KMS-11 (cell line): ENCODE measurements around the gene LYST.

Source experiments
- H2AFZ ChIP-seq: fragments of 200-600 bp; sonication (generic); 2 replicates; pipeline ENCODE4 v1.6.1; 2016; ENCODE audit warnings: antibody characterized with exemption, mixed run types, low read depth
- H3K27ac ChIP-seq: fragments of 200-600 bp; sonication (generic); 2 replicates; pipeline ENCODE4 v1.6.1; 2016; ENCODE audit warnings: mild to moderate bottlenecking, mixed run types
- H3K27me3 ChIP-seq: fragments of 200-600 bp; sonication (generic); 2 replicates; pipeline ENCODE4 v1.6.1; 2017; ENCODE audit warnings: mild to moderate bottlenecking, low read depth, mixed run types, moderate library complexity; ENCODE audit not compliant: insufficient read depth
- H3K36me3 ChIP-seq: fragments of 200-600 bp; sonication (generic); 2 replicates; pipeline ENCODE4 v1.6.1; 2017; ENCODE audit warnings: mild to moderate bottlenecking, mixed run types; ENCODE audit not compliant: insufficient read depth
- H3K4me1 ChIP-seq: fragments of 200-600 bp; sonication (generic); 2 replicates; pipeline ENCODE4 v1.6.1; 2016; ENCODE audit warnings: mild to moderate bottlenecking, low read depth, mixed run types; ENCODE audit not compliant: poor library complexity, severe bottlenecking
- H3K4me2 ChIP-seq: fragments of 200-600 bp; sonication (generic); 2 replicates; pipeline ENCODE4 v1.7.0; 2016; ENCODE audit warnings: mild to moderate bottlenecking, mixed run types
- H3K4me3 ChIP-seq: fragments of 200-600 bp; sonication (generic); IDR thresholded peaks from 2 replicates; pipeline ENCODE4 v1.6.1; 2017; ENCODE audit warnings: low read depth, low read length, mixed read lengths; ENCODE audit not compliant: insufficient read depth
- H3K79me2 ChIP-seq: fragments of 200-600 bp; sonication (generic); 2 replicates; pipeline ENCODE4 v1.6.1; 2016; ENCODE audit warnings: low read depth, mixed run types; ENCODE audit not compliant: insufficient read depth
- H3K9ac ChIP-seq: fragments of 200-600 bp; sonication (generic); 2 replicates; pipeline ENCODE4 v1.6.1; 2016; ENCODE audit warnings: mild to moderate bottlenecking, mixed run types
- H4K20me1 ChIP-seq: fragments of 200-600 bp; sonication (generic); 2 replicates; pipeline ENCODE4 v1.6.1; 2016; ENCODE audit warnings: mild to moderate bottlenecking, mixed run types; ENCODE audit not compliant: insufficient read depth
- CTCF ChIP-seq: fragments of 200-600 bp; sonication (generic); conservative IDR thresholded peaks from 2 replicates; pipeline ENCODE4 v1.6.1; 2017; ENCODE audit warnings: low read depth, mild to moderate bottlenecking, antibody characterized with exemption, low read length, moderate library complexity, mixed read lengths

The LYST gene

GRCh38 chr1:235832011-235832410 is 34.7 kb downstream of the LYST start:
- Histone ChIP-seq H3K36me3 (no peaks in the 10 kb centered on the region), H3K4me3 (no peak overlapping the region), H3K9ac (no peak overlapping the region), H3K27me3 (no peaks in the 10 kb centered on the region), H3K4me1 (no peaks in the 10 kb centered on the region), H2AFZ (no peak overlapping the region), H3K79me2 (no peaks in the 10 kb centered on the region), H3K27ac (no peak overlapping the region), H4K20me1 (no peaks in the 10 kb centered on the region), H3K4me2 (no peak overlapping the region)
- no peak for TF ChIP-seq CTCF

- no peaks in the 10 kb centered on the region for H3K79me2 ChIP-seq
- no peak overlapping the region for H3K27ac ChIP-seq
- no peak overlapping the region for H3K4me3 ChIP-seq
- no peaks in the 10 kb centered on the region for H4K20me1 ChIP-seq
- H3K4me2 ChIP-seq, result no peak overlapping the region
- H3K9ac ChIP-seq, result no peak overlapping the region
- H2AFZ ChIP-seq, result no peak overlapping the region
- no peaks in the 10 kb centered on the region for H3K36me3 ChIP-seq
- no peaks in the 10 kb centered on the region for H3K4me1 ChIP-seq
- H3K27me3 ChIP-seq, result no peaks in the 10 kb centered on the region
- TF ChIP-seq CTCF, result no peak
These were observed 35.6 kb downstream of the LYST start for GRCh38 chr1:235831148-235831547.

- Histone ChIP-seq H3K9ac (no peak overlapping the region), H3K4me2 (no peak overlapping the region), H4K20me1 (no peaks in the 10 kb centered on the region), H3K27me3 (no peaks in the 10 kb centered on the region), H3K36me3 (no peaks in the 10 kb centered on the region), H3K4me3 (no peak overlapping the region), H3K4me1 (no peaks in the 10 kb centered on the region), H3K79me2 (no peaks in the 10 kb centered on the region), H2AFZ (no peak overlapping the region), H3K27ac (no peak overlapping the region)
- TF ChIP-seq CTCF, result no peak
These were observed 40.4 kb downstream of the LYST start for GRCh38 chr1:235826102-235826854.

- no peak overlapping the region for H3K4me3 ChIP-seq
- no peak overlapping the region for H3K27ac ChIP-seq
- H3K27me3 ChIP-seq, result no peaks in the 10 kb centered on the region
- no peak overlapping the region for H2AFZ ChIP-seq
- H3K4me1 ChIP-seq, result no peaks in the 10 kb centered on the region
- no peaks in the 10 kb centered on the region for H4K20me1 ChIP-seq
- no peaks in the 10 kb centered on the region for H3K36me3 ChIP-seq
- H3K79me2 ChIP-seq, result no peaks in the 10 kb centered on the region
- no peak overlapping the region for H3K9ac ChIP-seq
- TF ChIP-seq CTCF, result no peak
- no peak overlapping the region for H3K4me2 ChIP-seq
These were observed 41.5 kb downstream of the LYST start for GRCh38 chr1:235825229-235825628.
